ENCODE measurements around the gene MAP2.

DNA sequence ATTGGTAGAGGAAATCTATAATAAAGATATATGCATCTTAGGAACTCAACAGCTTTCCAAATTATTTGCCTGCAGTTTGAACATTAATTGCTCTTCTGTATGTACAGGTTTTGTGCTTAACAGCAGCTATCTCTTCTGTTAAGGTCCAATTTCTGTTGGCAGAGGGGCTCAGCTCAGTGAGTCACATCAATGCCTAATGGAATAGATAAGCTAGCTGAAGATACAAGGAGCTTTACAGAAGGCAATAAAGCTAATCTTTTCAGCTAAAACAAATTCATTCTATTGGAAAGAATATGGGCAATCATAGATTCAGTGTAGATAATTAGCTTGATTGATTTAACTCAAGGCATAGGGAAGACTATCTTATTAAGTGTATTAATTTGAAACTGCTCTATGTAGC lies 289.4 kb downstream of the MAP2 start:
- TF ChIP-seq EP300 (IDR thresholded peaks at IDR 0.05; ENCODE audit: low read depth) = no peak
- TF ChIP-seq, protein P1, sequence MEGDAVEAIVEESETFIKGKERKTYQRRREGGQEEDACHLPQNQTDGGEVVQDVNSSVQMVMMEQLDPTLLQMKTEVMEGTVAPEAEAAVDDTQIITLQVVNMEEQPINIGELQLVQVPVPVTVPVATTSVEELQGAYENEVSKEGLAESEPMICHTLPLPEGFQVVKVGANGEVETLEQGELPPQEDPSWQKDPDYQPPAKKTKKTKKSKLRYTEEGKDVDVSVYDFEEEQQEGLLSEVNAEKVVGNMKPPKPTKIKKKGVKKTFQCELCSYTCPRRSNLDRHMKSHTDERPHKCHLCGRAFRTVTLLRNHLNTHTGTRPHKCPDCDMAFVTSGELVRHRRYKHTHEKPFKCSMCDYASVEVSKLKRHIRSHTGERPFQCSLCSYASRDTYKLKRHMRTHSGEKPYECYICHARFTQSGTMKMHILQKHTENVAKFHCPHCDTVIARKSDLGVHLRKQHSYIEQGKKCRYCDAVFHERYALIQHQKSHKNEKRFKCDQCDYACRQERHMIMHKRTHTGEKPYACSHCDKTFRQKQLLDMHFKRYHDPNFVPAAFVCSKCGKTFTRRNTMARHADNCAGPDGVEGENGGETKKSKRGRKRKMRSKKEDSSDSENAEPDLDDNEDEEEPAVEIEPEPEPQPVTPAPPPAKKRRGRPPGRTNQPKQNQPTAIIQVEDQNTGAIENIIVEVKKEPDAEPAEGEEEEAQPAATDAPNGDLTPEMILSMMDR (IDR thresholded peaks at IDR 0.05) = no peak

Data from transverse colon (tissue), 3 donors.